ENCODE measurements around the gene CHAMP1. TPM values are rescaled to one million over a fixed set of nuclear protein-coding genes. Genes with fewer than 3 reads are reported as not detected.

The CHAMP1 gene
- total and polyA plus RNA-seq, 2 of the 4 experiments (the other 2 are of a cell fraction) = 13.3 to 32.7 TPM

DNA sequence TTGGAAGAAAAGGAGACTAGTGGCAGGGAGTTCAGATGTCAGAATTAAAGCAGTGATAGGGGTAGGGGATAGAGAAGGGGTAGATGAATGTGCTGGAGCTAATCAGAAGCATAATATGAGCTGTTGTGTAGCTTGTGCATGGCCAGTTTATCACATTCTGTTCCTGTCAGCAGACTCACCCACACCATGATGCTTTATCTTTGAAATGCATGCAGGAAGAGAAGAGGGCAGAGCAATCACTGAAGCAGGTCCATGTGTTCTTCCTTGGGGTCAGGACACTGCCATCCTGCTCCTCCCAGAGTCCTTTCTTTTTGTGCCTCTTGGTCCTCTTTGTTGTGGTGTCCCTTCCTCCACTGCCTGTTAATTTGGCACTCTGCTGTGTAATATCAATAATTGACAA, 5.8 kb downstream of the CHAMP1 start:
- CTCF ChIA-PET = no interaction called here
- TF ChIP-seq CHD1 (IDR thresholded peaks at IDR 0.05; ENCODE audit: low read depth, low read length) (no peak), NFE2L2 (IDR thresholded peaks at IDR 0.05; ENCODE audit: low read depth, low read length) (no peak), CEBPB (IDR thresholded peaks at IDR 0.05; ENCODE audit: low read depth, low read length) (no peak), BHLHE40 (IDR thresholded peaks at IDR 0.05; ENCODE audit: low read depth, low read length) (no peak), POLR2A (IDR thresholded peaks at IDR 0.05; ENCODE audit: low read depth, low read length) (no peak), RFX5 (IDR thresholded peaks at IDR 0.05; ENCODE audit: low read depth, low read length) (no peak), SMC3 (IDR thresholded peaks at IDR 0.05; ENCODE audit: low read depth, low read length) (no peak), MXI1 (IDR thresholded peaks at IDR 0.05; ENCODE audit: borderline replicate concordance, low read depth, low read length) (no peak), MAZ (IDR thresholded peaks at IDR 0.05; ENCODE audit: borderline replicate concordance, low read depth, low read length) (no peak), RAD21 (IDR thresholded peaks at IDR 0.05; ENCODE audit: low read length) (no peak), RCOR1 (IDR thresholded peaks at IDR 0.05; ENCODE audit: insufficient replicate concordance, low read length) (no peak), MAFK (IDR thresholded peaks at IDR 0.05; ENCODE audit: low read depth, low read length) (no peak)
- TF ChIP-seq, protein P1, sequence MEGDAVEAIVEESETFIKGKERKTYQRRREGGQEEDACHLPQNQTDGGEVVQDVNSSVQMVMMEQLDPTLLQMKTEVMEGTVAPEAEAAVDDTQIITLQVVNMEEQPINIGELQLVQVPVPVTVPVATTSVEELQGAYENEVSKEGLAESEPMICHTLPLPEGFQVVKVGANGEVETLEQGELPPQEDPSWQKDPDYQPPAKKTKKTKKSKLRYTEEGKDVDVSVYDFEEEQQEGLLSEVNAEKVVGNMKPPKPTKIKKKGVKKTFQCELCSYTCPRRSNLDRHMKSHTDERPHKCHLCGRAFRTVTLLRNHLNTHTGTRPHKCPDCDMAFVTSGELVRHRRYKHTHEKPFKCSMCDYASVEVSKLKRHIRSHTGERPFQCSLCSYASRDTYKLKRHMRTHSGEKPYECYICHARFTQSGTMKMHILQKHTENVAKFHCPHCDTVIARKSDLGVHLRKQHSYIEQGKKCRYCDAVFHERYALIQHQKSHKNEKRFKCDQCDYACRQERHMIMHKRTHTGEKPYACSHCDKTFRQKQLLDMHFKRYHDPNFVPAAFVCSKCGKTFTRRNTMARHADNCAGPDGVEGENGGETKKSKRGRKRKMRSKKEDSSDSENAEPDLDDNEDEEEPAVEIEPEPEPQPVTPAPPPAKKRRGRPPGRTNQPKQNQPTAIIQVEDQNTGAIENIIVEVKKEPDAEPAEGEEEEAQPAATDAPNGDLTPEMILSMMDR (conservative IDR thresholded peaks at IDR 0.05; ENCODE audit: low read depth, low read length) = no peak
- TF ChIP-seq, protein P2, sequence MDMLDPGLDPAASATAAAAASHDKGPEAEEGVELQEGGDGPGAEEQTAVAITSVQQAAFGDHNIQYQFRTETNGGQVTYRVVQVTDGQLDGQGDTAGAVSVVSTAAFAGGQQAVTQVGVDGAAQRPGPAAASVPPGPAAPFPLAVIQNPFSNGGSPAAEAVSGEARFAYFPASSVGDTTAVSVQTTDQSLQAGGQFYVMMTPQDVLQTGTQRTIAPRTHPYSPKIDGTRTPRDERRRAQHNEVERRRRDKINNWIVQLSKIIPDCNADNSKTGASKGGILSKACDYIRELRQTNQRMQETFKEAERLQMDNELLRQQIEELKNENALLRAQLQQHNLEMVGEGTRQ (IDR thresholded peaks at IDR 0.05; ENCODE audit: low read depth, low read length) = no peak
- no peak for DNase-seq

More for the DNA sequence above, 5.8 kb downstream of the CHAMP1 start:
- Histone ChIP-seq H3K79me1 (ENCODE audit: low read depth in 1 of 2, low read length in 2 of 2) (peaks cover 25 to 59% of the 10 kb centered on the region in 2 experiments), H3K23ac (ENCODE audit: low read depth, low read length) (peak overlapping the region; percentile 39), H3K27ac (ENCODE audit: insufficient read depth, low read length) (peak overlapping the region; percentile 54; the same call in 1 of the 2 replicates), H2BK20ac (ENCODE audit: low read depth, low read length) (peak overlapping the region; percentile 48; the same call in 1 of the 2 replicates), H4K20me1 (ENCODE audit: insufficient read depth, low read length) (peaks cover 46% of the 10 kb centered on the region), H2AFZ (replicated peaks; ENCODE audit: low read length, poor library complexity) (no peak overlapping the region), H3K9ac (ENCODE audit: low read depth, low read length) (0 out of 2 replicates have a peak overlapping the region, but pooled peaks have one; percentile 7), H3K4me2 (ENCODE audit: low read depth, low read length) (peak overlapping the region; percentile 62), H2AK9ac (replicated peaks; ENCODE audit: low read depth, low read length, poor library complexity) (no peak overlapping the region), H3K36me3 (ENCODE audit: control insufficient read depth, insufficient read depth, low read length) (peaks cover 24% of the 10 kb centered on the region), H4K8ac (ENCODE audit: low read depth in 2 of 2, low read length in 2 of 2) (peak overlapping the region in 1 of 2 experiments; percentile 12; a peak in 1 of 4 replicates), H3K9me1 (ENCODE audit: insufficient read depth, low read length) (peaks cover 9% of the 10 kb centered on the region), H3K9me3 (ENCODE audit: control insufficient read depth, insufficient read depth, low read length) (no peaks in the 10 kb centered on the region), H2BK15ac (ENCODE audit: low read depth, low read length) (peak overlapping the region; percentile 18; the same call in 2 of the 3 replicates), H3K4me1 (ENCODE audit: control insufficient read depth, insufficient read depth, low read length) (peaks cover 13% of the 10 kb centered on the region), H3K4ac (ENCODE audit: low read depth, low read length) (peak overlapping the region; percentile 44), H3K27me3 (ENCODE audit: control insufficient read depth, insufficient read depth, low read length) (no peaks in the 10 kb centered on the region), H4K91ac (ENCODE audit: insufficient read depth, low read depth, low read length) (peak overlapping the region; percentile 29; the same call in 1 of the 2 replicates), H2BK120ac (ENCODE audit: low read depth, low read length) (peak overlapping the region; percentile 53), H3K14ac (replicated peaks; ENCODE audit: low read depth, low read length) (peak overlapping the region; percentile 47), H3K56ac (ENCODE audit: extremely low read depth, insufficient read depth, low read length) (peak overlapping the region; percentile 8; the same call in 1 of the 2 replicates), H2BK5ac (ENCODE audit: low read depth, low read length, poor library complexity, severe bottlenecking) (peak overlapping the region; percentile 61), H3K18ac (ENCODE audit: low read depth, low read length) (peak overlapping the region; percentile 53), H4K5ac (ENCODE audit: low read depth, low read length) (no peak overlapping the region; the same call in 1 of the 2 replicates), H3K4me3 (ENCODE audit: insufficient read depth, low read depth, low read length) (no peak overlapping the region), H2AK5ac (ENCODE audit: low read depth, low read length) (peak overlapping the region; percentile 51)
- dilution Hi-C loops (cut with HindIII; ENCODE audit: low sequenced_read_pairs, unreplicated experiment) (no loop called here), intact Hi-C loops (cut with micrococcal nuclease) (no loop called here), in situ Hi-C loops (cut with MboI; ENCODE audit: low sequenced_read_pairs) (no loop called here)
- peak; percentile 7; the same call in 1 of the 2 replicates for ATAC-seq (ENCODE audit: low read depth)
- POLR2A ChIA-PET (ENCODE audit: unreplicated experiment) = interaction anchor here (1.0 kb wide), 1 partner anchor 40 kb away, joined by 3 read pairs; no protein-coding TSS in a partner anchor
- BruUV-seq (replicated peaks) = no TSS peak

All from IMR-90 (cell line).